Adrenal gland (tissue), 12 donors: ENCODE measurements around the gene DOCK1. TPM values are rescaled to one million over a fixed set of nuclear protein-coding genes. Genes with fewer than 3 reads are reported as not detected.
A peak's percentile ranks its signal among the peaks of the same experiment; 100 is the strongest.

Source experiments
- DNase-seq, 7 donors: peaks; one replicate each; pipeline ENCODE4 v3.0.0-alpha.2; 2019 to 2020
- H3K27ac ChIP-seq, 5 donors: fragments of 200-600 bp; sonication (generic) in 4 of 5; 1 replicate in 3 of 5; 2 replicates in 2 of 5; pipeline versions ENCODE4 v1.5.1 to v1.8.0; 2016 to 2020; ENCODE audit warnings: mild to moderate bottlenecking in 1 of 5
- H3K27me3 ChIP-seq: fragments of 200-600 bp; 2 replicates; pipeline ENCODE4 v1.8.0; 2021
- H3K36me3 ChIP-seq, 2 donors: fragments of 200-600 bp; replicated peaks in 1 of 2; 1 replicate in 1 of 2; 2 replicates in 1 of 2; pipeline versions ENCODE4 v1.5.1 to v1.8.0; 2018 to 2022
- H3K4me1 ChIP-seq, 2 donors: fragments of 200-600 bp; replicated peaks in 1 of 2; 1 replicate in 1 of 2; 2 replicates in 1 of 2; pipeline versions ENCODE4 v1.5.1 to v1.8.0; 2018 to 2021
- H3K4me3 ChIP-seq, 4 donors: fragments of 200-600 bp; sonication (generic) in 3 of 4; one replicate each; pipeline ENCODE4 v1.5.1; 2016 to 2018
- H3K9me3 ChIP-seq, 3 donors: fragments of 200-600 bp; sonication (generic) in 1 of 3; replicated peaks in 1 of 3; 1 replicate in 2 of 3; 2 replicates in 1 of 3; pipeline versions ENCODE4 v1.5.1 to v1.8.0; 2016 to 2021
- POLR2A ChIP-seq, 2 donors: fragments of 450-650 bp; IDR thresholded peaks; one replicate each; pipeline ENCODE4 v1.6.1; 2017; ENCODE audit warnings: antibody characterized with exemption in 2 of 2, mild to moderate bottlenecking in 2 of 2, moderate library complexity in 1 of 2
- WGBS, 4 donors: extraction: QIAGEN DNeasy Blood & Tissue Kit in 2 of 4; methylation state at CpG; one replicate each; pipeline versions ENCODE4 v1.1.5 to v1.1.7; 2013 to 2017; 5-methylcytosine and 5-hydroxymethylcytosine counted together
- intact Hi-C, 2 donors: fragments of 100-400 bp; cut with DNase I; formaldehyde crosslinking; loops; one replicate each; pipeline versions ENCODE4 v1.14.1 to v1.15.0; 2022 to 2023
- polyA plus RNA-seq, 3 donors: library from polyadenylated mRNA; stranded (reverse); fragments of 200-250 nt in 2 of 3; fragments of 350-450 nt in 1 of 3; fragmentation: Illumina TruSeq in 1 of 3; extraction: RNeasy Lipid Tissue Mini Kit (QIAGEN cat#74804) in 1 of 3; gene quantifications; one replicate each; pipeline ENCODE4 v1.2.3, GENCODE V29; 2013 to 2014
- total RNA-seq, 9 donors: library from RNA; depleted of rRNA in 4 of 9; stranded (reverse); fragments of >200 nt in 4 of 9; fragments of 120-200 nt in 1 of 9; fragmentation: NEBNext Ultra II Directional in 1 of 9; extraction: Animal tissue kit (Norgen Biotek cat#: 25700) in 1 of 9; gene quantifications; one replicate each; pipeline versions ENCODE4 v1.1.0 to v1.2.4, GENCODE V29; 2013 to 2023
- TF ChIP-seq, protein P1 (sequence below), 6 experiments: fragments of 450-650 bp in 4 of 6; fragments of 200-600 bp in 2 of 6; sonication (generic) in 1 of 6; IDR thresholded peaks; 1 replicate in 5 of 6; 2 replicates in 1 of 6; pipeline versions ENCODE4 v1.5.1 to v1.8.0; 2016 to 2021; ENCODE audit warnings: antibody characterized with exemption in 6 of 6, mild to moderate bottlenecking in 2 of 6, moderate library complexity in 1 of 6
- donor health status: healthy with polysubstance abuse.
- donor health status: Bipolar disorder and iron deficiency.
- donor health status: DM: yes; HTN: yes; CAD: no.
- donor health status: DM: no; HTN: no; CAD: no.
- donor health status: DM: no; HTN: no; CAD: no.
- donor health status: DM: yes; HTN: yes; CAD: no.

DOCK1 gene
- total and polyA plus RNA-seq, 12 donors: 8.1 to 30.4 (median 21.6) TPM

DNA sequence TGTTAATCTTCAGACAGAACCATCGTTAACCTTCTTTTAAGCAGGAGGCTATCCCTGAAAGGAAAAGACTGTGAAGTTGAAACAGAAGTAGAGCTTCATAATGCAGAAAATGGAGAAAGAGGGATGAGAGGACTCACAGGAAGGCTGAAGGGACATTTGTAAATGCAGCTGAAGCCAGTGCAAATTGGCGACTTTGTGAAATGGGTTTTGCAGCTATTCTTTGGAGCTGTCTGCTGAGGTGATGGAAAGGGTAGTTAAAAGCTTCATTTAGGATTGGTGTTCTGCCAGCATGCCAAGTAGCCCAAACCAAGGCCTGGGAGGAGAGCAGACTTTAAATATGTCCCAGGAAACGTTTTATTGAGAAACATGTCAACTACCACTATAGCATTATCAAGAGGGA lies 168.4 kb downstream of the DOCK1 start:
- H3K27ac ChIP-seq: no peak overlapping the region
- no peaks in the 10 kb centered on the region for H3K36me3 ChIP-seq
- H3K9me3 ChIP-seq: no peaks in the 10 kb centered on the region
- intact Hi-C loops: no loop called here
- no peak for DNase-seq
- 88 to 94% (median 91%) methylated on average over 3 of the region's 3 CpGs for WGBS, 4 donors
- TF ChIP-seq POLR2A (IDR thresholded peaks at IDR 0.05): no peak
- TF ChIP-seq, protein P1, sequence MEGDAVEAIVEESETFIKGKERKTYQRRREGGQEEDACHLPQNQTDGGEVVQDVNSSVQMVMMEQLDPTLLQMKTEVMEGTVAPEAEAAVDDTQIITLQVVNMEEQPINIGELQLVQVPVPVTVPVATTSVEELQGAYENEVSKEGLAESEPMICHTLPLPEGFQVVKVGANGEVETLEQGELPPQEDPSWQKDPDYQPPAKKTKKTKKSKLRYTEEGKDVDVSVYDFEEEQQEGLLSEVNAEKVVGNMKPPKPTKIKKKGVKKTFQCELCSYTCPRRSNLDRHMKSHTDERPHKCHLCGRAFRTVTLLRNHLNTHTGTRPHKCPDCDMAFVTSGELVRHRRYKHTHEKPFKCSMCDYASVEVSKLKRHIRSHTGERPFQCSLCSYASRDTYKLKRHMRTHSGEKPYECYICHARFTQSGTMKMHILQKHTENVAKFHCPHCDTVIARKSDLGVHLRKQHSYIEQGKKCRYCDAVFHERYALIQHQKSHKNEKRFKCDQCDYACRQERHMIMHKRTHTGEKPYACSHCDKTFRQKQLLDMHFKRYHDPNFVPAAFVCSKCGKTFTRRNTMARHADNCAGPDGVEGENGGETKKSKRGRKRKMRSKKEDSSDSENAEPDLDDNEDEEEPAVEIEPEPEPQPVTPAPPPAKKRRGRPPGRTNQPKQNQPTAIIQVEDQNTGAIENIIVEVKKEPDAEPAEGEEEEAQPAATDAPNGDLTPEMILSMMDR (IDR thresholded peaks at IDR 0.05): no peak
- H3K27me3 ChIP-seq: no peaks in the 10 kb centered on the region
- no peaks in the 10 kb centered on the region for H3K4me1 ChIP-seq
- H3K4me3 ChIP-seq: no peak overlapping the region

DNA sequence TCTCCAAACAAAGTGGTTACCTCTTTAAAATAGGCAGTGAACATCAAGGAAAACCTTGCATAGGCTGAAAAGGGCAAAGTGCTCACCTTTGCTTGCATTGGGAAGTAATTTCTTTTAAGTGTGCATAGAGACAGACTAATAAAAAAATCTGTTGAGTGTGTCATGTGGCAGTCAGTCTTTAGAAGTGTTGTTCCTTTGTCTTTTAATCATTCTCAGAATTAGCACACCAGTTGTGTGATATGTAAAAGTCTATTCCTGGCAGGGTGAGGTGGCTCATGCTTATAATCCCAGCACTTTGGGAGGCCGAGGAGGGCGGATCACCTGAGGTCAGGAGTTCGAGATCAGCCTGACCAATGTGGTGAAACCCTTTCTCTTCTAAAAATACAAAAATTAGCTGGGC lies 174.2 kb downstream of the DOCK1 start:
- Histone ChIP-seq H3K4me3 (no peak overlapping the region), H3K27me3 (no peaks in the 10 kb centered on the region), H3K36me3 (no peaks in the 10 kb centered on the region), H3K27ac (no peak overlapping the region), H3K9me3 (no peaks in the 10 kb centered on the region), H3K4me1 (no peaks in the 10 kb centered on the region)
- no peak for DNase-seq
- no peak for TF ChIP-seq POLR2A (IDR thresholded peaks at IDR 0.05)
- TF ChIP-seq, protein P1 (IDR thresholded peaks at IDR 0.05): no peak
- intact Hi-C loops: no loop called here
- WGBS, 4 donors: 93 to 97% (median 95%) methylated on average over 3 of the region's 3 CpGs

DNA sequence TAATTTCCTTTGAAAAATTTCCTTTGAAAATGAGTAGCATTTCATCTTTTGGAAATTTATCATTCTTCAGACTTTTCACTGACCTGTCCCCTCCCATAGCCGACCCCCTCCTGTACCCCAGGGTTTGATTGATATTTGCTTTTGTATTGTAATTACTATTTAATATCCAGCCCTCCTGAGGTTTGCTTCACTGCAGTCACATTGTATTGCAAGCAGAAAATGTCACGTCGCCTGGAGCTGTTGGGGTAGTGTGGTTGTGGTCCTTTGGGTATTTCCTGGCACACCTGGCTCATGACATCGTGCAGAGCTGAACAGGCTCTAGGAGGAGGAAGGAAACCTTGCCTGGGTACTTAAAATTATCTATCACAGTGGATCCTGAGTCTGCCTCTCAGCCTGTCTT lies 175.1 kb downstream of the DOCK1 start:
- Histone ChIP-seq H3K4me3 (no peak overlapping the region), H3K9me3 (no peaks in the 10 kb centered on the region), H3K27me3 (no peaks in the 10 kb centered on the region), H3K4me1 (no peaks in the 10 kb centered on the region), H3K36me3 (no peaks in the 10 kb centered on the region), H3K27ac (no peak overlapping the region)
- TF ChIP-seq POLR2A (IDR thresholded peaks at IDR 0.05): no peak
- TF ChIP-seq, protein P1 (IDR thresholded peaks at IDR 0.05): no peak
- DNase-seq: no peak
- WGBS, 4 donors: 71 to 90% (median 79%) methylated on average over 4 of the region's 4 CpGs
- intact Hi-C loops: no loop called here

DNA sequence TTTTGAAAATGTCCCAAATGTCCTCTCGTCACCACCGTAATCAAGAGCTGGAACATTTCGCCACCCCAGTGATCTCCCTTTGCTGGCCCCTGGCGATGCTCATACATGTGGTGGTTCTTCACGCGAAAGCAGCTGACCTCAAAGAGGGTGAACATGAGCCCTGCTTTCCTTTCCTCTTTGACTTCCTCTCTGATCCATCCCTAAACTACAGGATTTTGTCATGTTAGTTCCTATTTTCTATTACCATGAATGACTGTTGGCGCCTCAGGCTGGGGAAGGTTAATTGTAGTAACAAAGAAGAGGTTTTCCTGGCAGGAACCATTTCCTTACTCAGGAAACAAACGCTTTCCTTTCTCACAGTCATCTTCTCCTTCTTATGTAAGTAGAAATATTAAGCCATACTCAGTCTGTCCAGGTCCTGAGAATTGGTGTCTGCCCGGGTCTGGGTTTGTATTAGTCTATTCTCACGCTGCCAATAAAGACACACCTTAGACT lies 176.7 kb downstream of the DOCK1 start:
- TF ChIP-seq, protein P1 (IDR thresholded peaks at IDR 0.05): no peak
- TF ChIP-seq POLR2A (IDR thresholded peaks at IDR 0.05): no peak
- Histone ChIP-seq H3K4me1 (no peaks in the 10 kb centered on the region), H3K9me3 (no peaks in the 10 kb centered on the region), H3K27me3 (no peaks in the 10 kb centered on the region), H3K36me3 (no peaks in the 10 kb centered on the region), H3K4me3 (no peak overlapping the region), H3K27ac (no peak overlapping the region)
- WGBS, 4 donors: 78 to 87% (median 80%) methylated on average over 10 of the region's 10 CpGs
- DNase-seq: peak in 1 of 7 donors; percentile 4
- intact Hi-C loops: no loop called here
